ENCODE results near the gene HPCAL1.
"Not testable (repeated sequence)": the region's sequence is repeated elsewhere in the genome, so short reads cannot be mapped to it uniquely, and the experiment has no call there.

- TF ChIP-seq CTCF, EZH2 (IDR thresholded peaks at IDR 0.05): not testable (repeated sequence)
Observed at GRCh38 chr2:10298777-10299176, 3.9 kb upstream of the HPCAL1 start.

Measured in neural progenitor cell (in vitro differentiated cells).